ENCODE results near the gene MARCO. TPM values are rescaled to one million over a fixed set of nuclear protein-coding genes. Genes with fewer than 3 reads are reported as not detected.

The MARCO gene
- total RNA-seq, 1 experiment from 2014 or later, result 0.26 TPM

DNA sequence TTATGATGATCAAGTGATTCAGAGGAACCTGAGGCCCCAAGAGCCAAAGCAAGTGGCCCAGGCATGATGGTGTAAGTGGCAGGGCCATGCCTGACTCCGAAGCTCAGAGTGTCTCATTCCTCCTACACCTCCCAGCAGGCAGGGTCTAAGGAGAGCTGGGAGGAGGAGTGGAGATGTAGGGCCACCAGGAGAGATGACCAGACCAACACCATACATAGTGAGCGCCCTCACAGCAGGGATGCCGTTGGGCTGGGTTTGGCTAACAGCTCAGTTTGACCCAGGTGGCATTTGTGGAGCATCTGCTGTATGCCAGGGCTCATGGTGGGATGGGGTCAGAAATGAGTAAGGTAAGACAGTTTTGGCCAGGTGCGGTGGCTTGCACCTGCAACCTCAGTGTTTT, 80.7 kb downstream of the MARCO start:
- no peaks in the 10 kb centered on the region for H3K4me1 ChIP-seq (ENCODE audit: control insufficient read depth, insufficient read depth, low read length)
- intact Hi-C loops (cut with micrococcal nuclease; ENCODE audit: unreplicated experiment), result no loop called here
- no peak overlapping the region for H3K27ac ChIP-seq (ENCODE audit: low read length)
- DNase-seq (ENCODE audit: low read depth, low spot score), result no peak
- H3K4me3 ChIP-seq (ENCODE audit: low read depth in 2 of 2, low read length in 2 of 2), result no peak overlapping the region
- no peaks in the 10 kb centered on the region for H3K36me3 ChIP-seq (ENCODE audit: control insufficient read depth, insufficient read depth, low read length)
- H3K9me3 ChIP-seq (ENCODE audit: control insufficient read depth, insufficient read depth, low read depth, low read length), result no peaks in the 10 kb centered on the region
- in situ Hi-C loops (cut with HindIII; ENCODE audit: low pct_unique_long_range_greater_than_20kb, low sequenced_read_pairs), result no loop called here
- 0 out of 2 replicates have a peak, but pooled peaks cover 3% of the 10 kb centered on the region for H3K27me3 ChIP-seq (ENCODE audit: control insufficient read depth, insufficient read depth, low read length)
- no peak for ATAC-seq
- no TSS peak for BruUV-seq (replicated peaks)
- ChIA-PET CTCF (interaction anchor here (0.5 kb wide), 1 partner anchor 11 kb away, joined by 7 read pairs; no protein-coding TSS in a partner anchor), POLR2A (no interaction called here)
- TF ChIP-seq SIN3A (IDR thresholded peaks at IDR 0.05; ENCODE audit: borderline replicate concordance, insufficient read depth, low read depth, low read length) (no peak), POLR2AphosphoS5 (IDR thresholded peaks at IDR 0.05; ENCODE audit: low read depth, low read length) (no peak), TCF7L2 (IDR thresholded peaks at IDR 0.05; ENCODE audit: low read depth, low read length) (no peak)
- TF ChIP-seq, protein P1, sequence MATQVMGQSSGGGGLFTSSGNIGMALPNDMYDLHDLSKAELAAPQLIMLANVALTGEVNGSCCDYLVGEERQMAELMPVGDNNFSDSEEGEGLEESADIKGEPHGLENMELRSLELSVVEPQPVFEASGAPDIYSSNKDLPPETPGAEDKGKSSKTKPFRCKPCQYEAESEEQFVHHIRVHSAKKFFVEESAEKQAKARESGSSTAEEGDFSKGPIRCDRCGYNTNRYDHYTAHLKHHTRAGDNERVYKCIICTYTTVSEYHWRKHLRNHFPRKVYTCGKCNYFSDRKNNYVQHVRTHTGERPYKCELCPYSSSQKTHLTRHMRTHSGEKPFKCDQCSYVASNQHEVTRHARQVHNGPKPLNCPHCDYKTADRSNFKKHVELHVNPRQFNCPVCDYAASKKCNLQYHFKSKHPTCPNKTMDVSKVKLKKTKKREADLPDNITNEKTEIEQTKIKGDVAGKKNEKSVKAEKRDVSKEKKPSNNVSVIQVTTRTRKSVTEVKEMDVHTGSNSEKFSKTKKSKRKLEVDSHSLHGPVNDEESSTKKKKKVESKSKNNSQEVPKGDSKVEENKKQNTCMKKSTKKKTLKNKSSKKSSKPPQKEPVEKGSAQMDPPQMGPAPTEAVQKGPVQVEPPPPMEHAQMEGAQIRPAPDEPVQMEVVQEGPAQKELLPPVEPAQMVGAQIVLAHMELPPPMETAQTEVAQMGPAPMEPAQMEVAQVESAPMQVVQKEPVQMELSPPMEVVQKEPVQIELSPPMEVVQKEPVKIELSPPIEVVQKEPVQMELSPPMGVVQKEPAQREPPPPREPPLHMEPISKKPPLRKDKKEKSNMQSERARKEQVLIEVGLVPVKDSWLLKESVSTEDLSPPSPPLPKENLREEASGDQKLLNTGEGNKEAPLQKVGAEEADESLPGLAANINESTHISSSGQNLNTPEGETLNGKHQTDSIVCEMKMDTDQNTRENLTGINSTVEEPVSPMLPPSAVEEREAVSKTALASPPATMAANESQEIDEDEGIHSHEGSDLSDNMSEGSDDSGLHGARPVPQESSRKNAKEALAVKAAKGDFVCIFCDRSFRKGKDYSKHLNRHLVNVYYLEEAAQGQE (IDR thresholded peaks at IDR 0.05; ENCODE audit: insufficient read depth in 1 of 2, low read depth in 2 of 2, low read length in 1 of 2), result no peak
- TF ChIP-seq, protein P2, sequence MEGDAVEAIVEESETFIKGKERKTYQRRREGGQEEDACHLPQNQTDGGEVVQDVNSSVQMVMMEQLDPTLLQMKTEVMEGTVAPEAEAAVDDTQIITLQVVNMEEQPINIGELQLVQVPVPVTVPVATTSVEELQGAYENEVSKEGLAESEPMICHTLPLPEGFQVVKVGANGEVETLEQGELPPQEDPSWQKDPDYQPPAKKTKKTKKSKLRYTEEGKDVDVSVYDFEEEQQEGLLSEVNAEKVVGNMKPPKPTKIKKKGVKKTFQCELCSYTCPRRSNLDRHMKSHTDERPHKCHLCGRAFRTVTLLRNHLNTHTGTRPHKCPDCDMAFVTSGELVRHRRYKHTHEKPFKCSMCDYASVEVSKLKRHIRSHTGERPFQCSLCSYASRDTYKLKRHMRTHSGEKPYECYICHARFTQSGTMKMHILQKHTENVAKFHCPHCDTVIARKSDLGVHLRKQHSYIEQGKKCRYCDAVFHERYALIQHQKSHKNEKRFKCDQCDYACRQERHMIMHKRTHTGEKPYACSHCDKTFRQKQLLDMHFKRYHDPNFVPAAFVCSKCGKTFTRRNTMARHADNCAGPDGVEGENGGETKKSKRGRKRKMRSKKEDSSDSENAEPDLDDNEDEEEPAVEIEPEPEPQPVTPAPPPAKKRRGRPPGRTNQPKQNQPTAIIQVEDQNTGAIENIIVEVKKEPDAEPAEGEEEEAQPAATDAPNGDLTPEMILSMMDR (IDR thresholded peaks at IDR 0.05), result no peak

DNA sequence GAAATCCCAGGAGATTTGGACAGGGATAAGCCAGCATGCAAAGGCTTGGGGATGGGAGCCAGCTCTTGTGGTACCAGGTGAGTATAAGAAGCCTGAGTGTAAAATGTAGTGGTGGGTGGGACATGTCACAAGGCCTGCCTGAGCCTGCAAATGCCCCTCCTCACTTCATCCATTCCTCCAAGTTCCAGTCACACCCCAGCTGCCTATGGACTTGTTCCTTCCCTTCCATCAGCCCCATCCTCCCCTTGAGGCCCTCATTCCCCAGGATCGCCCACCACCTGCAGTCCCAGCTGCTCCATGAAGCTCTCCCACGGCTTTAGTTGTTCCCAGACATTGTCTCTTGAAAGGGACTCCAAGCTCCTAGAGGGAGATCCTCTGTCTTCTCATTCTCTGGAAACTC, 81.5 kb downstream of the MARCO start:
- ChIA-PET POLR2A (no interaction called here), CTCF (no interaction called here)
- in situ Hi-C loops (cut with HindIII; ENCODE audit: low pct_unique_long_range_greater_than_20kb, low sequenced_read_pairs) (no loop called here), intact Hi-C loops (cut with micrococcal nuclease; ENCODE audit: unreplicated experiment) (no loop called here)
- no peak overlapping the region for H3K27ac ChIP-seq (ENCODE audit: low read length)
- no peak for TF ChIP-seq TCF7L2 (IDR thresholded peaks at IDR 0.05; ENCODE audit: low read depth, low read length)
- TF ChIP-seq, protein P1 (IDR thresholded peaks at IDR 0.05; ENCODE audit: insufficient read depth in 1 of 2, low read depth in 2 of 2, low read length in 1 of 2), result no peak
- TF ChIP-seq, protein P2 (IDR thresholded peaks at IDR 0.05), result no peak
- no peak for TF ChIP-seq SIN3A (IDR thresholded peaks at IDR 0.05; ENCODE audit: borderline replicate concordance, insufficient read depth, low read depth, low read length)
- TF ChIP-seq POLR2AphosphoS5 (IDR thresholded peaks at IDR 0.05; ENCODE audit: low read depth, low read length), result no peak
- H3K4me3 ChIP-seq (ENCODE audit: low read depth in 2 of 2, low read length in 2 of 2), result no peak overlapping the region
- no peak for DNase-seq (ENCODE audit: low read depth, low spot score)
- no TSS peak for BruUV-seq (replicated peaks)
- no peak for ATAC-seq
- H3K9me3 ChIP-seq (ENCODE audit: control insufficient read depth, insufficient read depth, low read depth, low read length), result no peaks in the 10 kb centered on the region
- H3K36me3 ChIP-seq (ENCODE audit: control insufficient read depth, insufficient read depth, low read length), result no peaks in the 10 kb centered on the region
- H3K27me3 ChIP-seq (ENCODE audit: control insufficient read depth, insufficient read depth, low read length), result no peaks in the 10 kb centered on the region
- H3K4me1 ChIP-seq (ENCODE audit: control insufficient read depth, insufficient read depth, low read length), result no peaks in the 10 kb centered on the region
